Stimulated activated CD4-positive, alpha-beta T cell treated with anti-CD3 and anti-CD28 coated beads, Interleukin-2, amount 100 ng/mL, for 24 hours (primary cell): ENCODE measurements around the gene SSH3.

ENCODE experiments used
- DNase-seq, 2 donors: peaks; one replicate each; pipeline ENCODE4 v3.0.0-alpha.2; 2020

The SSH3 gene

GRCh38 chr11:67280341-67280787 is 23.0 kb upstream of the SSH3 start:
- DNase-seq = no peak

DNA sequence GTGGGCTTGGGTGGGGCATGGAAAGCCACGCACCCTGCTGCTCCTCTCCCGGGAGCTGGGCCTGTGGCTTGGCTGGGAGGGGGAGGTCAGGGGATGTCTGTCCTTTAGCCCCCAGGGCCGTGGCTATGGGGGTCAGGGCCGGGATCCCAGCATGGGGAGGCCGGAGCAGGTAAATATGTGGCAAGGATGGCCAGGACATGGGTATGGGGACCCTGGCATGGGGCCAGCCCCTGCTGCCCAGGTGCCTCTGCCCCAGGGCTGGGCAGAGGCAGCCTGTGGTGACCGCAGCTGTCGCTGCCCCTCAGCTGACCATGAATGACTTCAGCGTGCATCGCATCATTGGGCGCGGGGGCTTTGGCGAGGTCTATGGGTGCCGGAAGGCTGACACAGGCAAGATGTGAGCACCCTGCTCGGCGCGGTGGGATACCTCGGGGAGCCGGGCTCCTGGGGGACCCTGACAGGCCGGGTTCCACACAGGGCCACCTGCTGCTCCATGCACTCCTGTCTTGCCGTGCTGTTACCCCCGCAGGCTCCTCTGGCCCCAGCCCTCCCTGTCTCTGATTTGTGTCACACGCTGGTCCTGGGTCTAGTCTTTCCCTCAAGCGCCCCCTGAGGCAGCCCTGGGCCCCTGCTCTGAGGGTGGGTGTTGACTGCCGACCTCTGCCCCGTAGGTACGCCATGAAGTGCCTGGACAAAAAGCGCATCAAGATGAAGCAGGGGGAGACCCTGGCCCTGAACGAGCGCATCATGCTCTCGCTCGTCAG is 22.4 kb upstream of the SSH3 start:
- no peak for DNase-seq

- no peak for DNase-seq
Observed at GRCh38 chr11:67281552-67282150, 21.7 kb upstream of the SSH3 start.

- no peak for DNase-seq
Observed at GRCh38 chr11:67282155-67282875, 21.0 kb upstream of the SSH3 start.

DNA sequence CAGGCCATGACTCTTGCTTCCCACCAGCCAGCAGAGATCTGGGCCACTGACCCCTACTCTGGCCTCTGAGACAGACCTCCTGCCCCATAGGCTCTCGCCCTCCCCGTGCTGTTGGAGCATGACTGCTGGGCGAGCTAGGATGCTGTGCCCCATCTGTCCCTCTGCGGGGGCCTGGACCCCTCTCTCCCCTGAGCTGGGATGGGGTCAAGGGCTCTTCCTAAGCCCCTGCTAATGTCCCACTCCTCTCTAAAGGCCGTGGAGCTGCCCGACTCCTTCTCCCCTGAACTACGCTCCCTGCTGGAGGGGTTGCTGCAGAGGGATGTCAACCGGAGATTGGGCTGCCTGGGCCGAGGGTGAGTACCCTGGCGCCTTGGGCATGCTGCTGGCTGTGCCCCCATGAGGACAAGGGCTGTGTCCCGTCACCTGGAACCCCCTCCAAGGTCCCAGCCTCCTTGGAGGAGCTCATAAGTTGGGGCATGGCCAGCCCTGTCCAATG is 20.4 kb upstream of the SSH3 start:
- DNase-seq = no peak

GRCh38 chr11:67283481-67283963 is 19.8 kb upstream of the SSH3 start:
- no peak for DNase-seq

- no peak for DNase-seq
Observed at GRCh38 chr11:67284811-67285540, 18.4 kb upstream of the SSH3 start.

DNA sequence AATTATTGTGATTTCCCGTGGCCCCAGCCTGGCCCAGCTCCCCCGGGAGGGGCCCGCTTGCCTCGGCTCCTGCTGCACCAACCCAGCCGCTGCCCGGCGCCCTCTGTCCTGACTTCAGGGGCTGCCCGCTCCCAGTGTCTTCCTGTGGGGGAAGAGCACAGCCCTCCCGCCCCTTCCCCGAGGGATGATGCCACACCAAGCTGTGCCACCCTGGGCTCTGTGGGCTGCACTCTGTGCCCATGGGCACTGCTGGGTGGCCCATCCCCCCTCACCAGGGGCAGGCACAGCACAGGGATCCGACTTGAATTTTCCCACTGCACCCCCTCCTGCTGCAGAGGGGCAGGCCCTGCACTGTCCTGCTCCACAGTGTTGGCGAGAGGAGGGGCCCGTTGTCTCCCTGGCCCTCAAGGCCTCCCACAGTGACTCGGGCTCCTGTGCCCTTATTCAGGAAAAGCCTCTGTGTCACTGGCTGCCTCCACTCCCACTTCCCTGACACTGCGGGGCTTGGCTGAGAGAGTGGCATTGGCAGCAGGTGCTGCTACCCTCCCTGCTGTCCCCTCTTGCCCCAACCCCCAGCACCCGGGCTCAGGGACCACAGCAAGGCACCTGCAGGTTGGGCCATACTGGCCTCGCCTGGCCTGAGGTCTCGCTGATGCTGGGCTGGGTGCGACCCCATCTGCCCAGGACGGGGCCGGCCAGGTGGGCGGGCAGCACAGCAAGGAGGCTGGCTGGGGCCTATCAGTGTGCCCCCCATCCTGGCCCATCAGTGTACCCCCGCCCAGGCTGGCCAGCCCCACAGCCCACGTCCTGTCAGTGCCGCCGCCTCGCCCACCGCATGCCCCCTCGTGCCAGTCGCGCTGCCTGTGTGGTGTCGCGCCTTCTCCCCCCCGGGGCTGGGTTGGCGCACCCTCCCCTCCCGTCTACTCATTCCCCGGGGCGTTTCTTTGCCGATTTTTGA is 17.5 kb upstream of the SSH3 start:
- no peak for DNase-seq

DNA sequence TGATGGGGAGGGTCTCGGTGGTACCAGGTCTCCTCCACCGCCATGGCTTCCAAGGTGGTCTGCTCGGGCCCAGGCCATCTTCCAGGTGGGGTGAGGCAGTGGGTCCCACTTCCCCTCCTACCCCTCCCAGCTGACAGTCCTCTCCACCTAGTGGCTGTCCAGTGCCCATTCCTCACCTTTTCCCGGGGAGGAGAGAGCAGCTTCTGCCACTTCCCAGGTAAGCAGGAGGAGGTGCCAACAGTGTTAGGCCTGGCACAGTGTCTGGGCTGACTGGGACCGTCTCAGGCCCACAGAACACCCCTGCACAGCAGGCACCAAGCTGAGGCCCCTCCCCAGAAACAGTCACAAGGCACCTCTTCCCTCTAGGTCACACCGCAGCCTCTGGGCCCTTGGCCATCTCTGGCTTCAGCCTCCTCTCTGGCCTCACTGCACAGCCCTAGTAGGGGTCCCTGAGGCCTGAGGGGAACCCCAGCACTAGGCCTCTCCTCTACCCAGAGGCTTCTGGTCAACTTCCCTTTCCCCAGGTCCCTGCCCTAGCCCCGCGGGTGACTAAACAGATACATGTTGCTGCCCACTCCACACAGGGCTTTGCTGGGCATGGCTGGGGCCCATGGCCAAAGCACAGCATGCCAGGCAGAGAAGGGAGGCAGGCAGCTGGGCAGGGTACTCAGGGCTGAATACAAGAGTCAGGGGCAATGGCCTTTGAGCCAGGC is 16.6 kb upstream of the SSH3 start:
- DNase-seq = no peak

GRCh38 chr11:67287355-67288197 is 15.8 kb upstream of the SSH3 start:
- no peak for DNase-seq

- no peak for DNase-seq
Observed at GRCh38 chr11:67288198-67288451, 15.2 kb upstream of the SSH3 start.

GRCh38 chr11:67288452-67289225 is 14.7 kb upstream of the SSH3 start:
- peak; percentile 87 to 90 for DNase-seq

DNA sequence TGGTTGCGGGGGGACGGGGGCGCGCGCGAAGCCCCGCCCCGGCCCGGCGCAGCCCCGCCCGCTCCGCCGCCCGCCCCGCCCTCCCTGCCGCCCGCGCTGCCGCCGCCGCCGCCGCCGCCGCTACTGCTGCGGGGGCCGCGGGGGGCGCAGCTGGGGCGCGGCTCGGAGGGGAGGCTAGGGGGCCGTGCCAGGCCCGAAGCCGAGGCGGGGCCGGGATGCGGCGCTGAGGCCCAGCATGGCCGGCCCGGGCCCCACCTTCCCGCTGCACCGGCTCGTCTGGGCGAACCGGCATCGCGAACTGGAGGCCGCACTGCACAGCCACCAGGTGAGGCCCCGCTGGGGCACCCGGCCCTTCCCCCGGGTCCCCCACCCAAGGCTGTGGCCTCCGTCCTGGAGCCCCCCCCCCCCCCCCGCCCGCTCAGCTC is 14.1 kb upstream of the SSH3 start, which contains the start of gene ANKRD13D:
TSS of gene ANKRD13D (plus strand) at position 78 of the 425 bp plus-strand sequence. CDS start at position 236, 158 bp downstream.
- no peak for DNase-seq

DNA sequence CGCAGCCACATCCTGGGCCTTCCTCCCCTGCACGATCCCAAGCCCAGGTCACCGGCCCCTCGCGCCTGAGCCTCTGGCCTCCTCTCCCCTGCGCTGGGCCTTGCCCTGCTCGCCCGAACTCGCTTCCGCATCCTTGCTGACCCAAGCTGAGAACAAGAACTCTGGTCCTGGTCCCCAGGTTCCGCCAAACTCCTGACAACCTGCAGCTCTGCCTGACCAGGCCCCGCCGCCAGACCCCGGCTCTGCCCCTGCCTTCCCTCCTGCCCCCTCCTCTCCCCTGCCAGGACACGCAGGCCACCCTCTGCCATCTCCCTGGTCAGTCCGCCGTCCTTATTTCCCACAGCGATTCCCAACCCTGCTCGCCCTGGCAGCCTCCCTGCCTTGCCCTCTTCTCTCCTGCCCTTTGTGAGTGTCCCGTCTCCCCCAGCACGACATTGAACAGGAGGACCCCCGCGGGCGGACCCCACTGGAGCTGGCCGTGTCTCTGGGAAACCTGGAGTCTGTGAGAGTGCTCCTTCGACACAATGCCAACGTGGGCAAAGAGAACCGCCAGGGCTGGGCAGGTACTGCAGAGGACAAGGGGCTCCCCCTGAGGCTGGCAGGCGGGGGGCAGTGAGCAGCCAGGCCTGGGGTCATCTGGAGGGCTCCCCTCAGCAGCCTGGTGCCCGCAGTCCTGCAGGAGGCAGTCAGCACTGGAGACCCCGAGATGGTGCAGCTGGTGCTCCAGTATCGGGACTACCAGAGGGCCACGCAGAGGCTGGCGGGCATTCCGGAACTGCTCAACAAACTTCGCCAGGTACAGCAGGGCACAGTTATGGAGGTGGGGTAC is 13.5 kb upstream of the SSH3 start:
- DNase-seq = no peak

DNA sequence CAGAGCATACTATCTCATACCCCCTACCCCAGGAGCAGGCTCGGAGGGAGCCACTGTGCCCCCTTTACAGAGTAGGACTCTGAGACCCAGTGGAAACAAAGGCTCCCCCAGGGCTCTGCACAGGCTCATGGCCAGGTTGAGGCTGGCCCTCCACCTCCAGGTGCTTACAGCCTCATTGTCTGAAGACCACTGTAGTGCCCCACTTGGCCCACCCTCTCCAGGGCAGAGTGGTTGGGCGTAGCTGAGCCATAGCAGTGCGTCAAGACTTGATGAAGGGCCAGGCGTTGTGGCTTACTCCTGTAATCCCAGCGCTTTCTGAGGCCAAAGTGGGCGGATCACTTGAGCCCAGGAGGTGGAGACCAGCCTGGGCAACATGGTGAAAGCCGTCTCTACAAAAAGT is 12.5 kb upstream of the SSH3 start:
- DNase-seq = no peak

- no peak for DNase-seq
Observed at GRCh38 chr11:67291481-67292381, 11.6 kb upstream of the SSH3 start.

GRCh38 chr11:67292671-67293070 is 10.7 kb upstream of the SSH3 start:
- DNase-seq = no peak
